LNCaP clone FGC (cell line): ENCODE measurements around the gene SFXN3.

ENCODE experiments used
- DNase-seq: peaks from one replicate; pipeline ENCODE4 v3.0.0-alpha.2; 2011; ENCODE audit warnings: low read depth
- H3K4me3 ChIP-seq: 2 replicates; pipeline ENCODE4 v1.5.1; 2011; ENCODE audit warnings: mild to moderate bottlenecking, low read depth, low read length, control low read depth
- TF ChIP-seq, protein P1 (sequence below): IDR thresholded peaks from 2 replicates; pipeline ENCODE4 v1.5.1; 2012; ENCODE audit warnings: mild to moderate bottlenecking; ENCODE audit not compliant: control insufficient read depth, insufficient read depth; ENCODE audit errors: extremely low read depth

Gene SFXN3

DNA sequence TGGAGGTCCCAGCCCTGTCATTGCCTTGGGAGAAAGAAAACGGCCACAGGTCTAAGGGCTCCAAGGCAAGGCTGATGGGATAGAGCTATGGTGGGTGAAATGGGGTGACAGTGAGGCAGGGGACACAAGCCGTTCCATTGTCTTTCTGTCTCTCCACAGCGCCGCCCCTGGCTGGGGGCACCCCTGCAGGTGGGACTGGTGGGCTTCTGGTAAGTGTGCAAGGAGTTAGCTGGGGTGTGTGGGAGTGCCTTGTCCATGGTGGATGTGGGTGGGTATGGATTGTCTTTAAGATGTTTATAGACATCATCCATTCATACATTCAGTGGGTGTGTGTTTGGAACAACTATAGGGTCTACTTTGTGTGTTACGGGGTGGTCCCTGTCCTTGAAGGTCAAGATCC, 7.5 kb downstream of the SFXN3 start:
- DNase-seq: no peak
- TF ChIP-seq, protein P1, sequence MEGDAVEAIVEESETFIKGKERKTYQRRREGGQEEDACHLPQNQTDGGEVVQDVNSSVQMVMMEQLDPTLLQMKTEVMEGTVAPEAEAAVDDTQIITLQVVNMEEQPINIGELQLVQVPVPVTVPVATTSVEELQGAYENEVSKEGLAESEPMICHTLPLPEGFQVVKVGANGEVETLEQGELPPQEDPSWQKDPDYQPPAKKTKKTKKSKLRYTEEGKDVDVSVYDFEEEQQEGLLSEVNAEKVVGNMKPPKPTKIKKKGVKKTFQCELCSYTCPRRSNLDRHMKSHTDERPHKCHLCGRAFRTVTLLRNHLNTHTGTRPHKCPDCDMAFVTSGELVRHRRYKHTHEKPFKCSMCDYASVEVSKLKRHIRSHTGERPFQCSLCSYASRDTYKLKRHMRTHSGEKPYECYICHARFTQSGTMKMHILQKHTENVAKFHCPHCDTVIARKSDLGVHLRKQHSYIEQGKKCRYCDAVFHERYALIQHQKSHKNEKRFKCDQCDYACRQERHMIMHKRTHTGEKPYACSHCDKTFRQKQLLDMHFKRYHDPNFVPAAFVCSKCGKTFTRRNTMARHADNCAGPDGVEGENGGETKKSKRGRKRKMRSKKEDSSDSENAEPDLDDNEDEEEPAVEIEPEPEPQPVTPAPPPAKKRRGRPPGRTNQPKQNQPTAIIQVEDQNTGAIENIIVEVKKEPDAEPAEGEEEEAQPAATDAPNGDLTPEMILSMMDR: no peak
- H3K4me3 ChIP-seq: no peak overlapping the region

DNA sequence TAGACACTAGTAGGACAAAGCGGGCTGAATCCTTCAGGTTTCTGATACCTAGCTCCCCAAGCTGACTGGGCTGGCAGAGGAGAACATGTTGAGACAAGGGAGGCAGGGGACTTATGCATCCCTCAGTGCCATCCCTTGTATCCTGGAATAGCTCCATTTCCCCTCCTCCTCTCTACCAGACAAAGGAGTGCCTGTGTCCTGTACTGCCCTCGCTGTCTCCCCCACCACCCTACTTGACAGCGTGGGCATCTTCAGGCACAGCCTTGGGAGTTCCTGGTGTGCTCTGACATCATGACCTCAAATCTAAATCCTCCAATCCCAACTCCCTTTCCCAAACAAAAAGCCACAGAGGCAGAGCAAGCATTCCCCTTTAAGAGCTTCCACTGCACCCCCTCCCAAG, 9.0 kb downstream of the SFXN3 start:
- no peak for DNase-seq
- TF ChIP-seq, protein P1: no peak
- H3K4me3 ChIP-seq: no peak overlapping the region

DNA sequence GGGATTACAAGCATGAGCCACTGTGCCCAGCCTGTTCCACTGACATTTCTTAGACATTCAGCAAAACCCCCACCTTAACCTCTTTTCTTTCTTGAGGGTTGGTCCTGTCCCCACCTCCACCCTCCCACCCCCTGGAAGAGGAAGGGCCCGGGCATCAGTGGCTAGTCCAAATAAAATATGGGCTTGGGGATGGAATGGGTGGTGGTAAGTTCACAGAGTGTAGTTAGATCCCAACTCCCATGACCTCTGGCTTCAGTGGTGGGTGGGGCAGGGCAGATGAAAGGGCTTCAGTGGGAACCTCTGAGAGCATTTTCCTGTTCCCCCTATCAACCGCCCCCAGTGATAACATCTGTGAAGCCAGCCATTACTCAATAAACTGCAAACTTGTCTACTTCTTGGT, 9.8 kb downstream of the SFXN3 start:
- H3K4me3 ChIP-seq: no peak overlapping the region
- TF ChIP-seq, protein P1: no peak
- no peak for DNase-seq

DNA sequence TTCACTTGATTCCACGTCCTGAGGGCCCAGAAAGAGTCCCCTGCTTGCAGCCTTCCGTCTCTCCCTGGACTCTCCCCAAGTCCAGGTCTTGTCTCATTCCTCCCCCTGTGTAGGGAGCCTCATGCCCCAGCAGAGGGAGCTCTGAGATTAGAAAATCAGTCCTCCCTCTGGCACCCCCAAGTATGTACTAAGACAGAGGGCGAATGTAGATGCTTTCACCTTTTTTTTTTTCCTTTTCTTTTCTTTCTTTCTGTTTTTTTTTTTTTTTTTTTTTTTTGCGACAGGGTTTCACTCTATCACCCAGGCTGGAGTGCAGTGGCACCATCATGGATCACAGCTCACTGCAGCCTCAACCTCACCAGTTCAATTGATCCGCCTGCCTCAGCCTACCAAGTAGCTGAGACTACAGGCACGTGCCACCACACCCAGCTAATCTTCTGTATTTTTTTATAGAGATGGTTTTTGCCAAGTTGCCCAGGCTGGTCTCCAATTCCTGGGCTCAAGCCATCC, 10.3 kb downstream of the SFXN3 start:
- H3K4me3 ChIP-seq: no peak overlapping the region
- TF ChIP-seq, protein P1: peak; percentile 69
- no peak for DNase-seq

DNA sequence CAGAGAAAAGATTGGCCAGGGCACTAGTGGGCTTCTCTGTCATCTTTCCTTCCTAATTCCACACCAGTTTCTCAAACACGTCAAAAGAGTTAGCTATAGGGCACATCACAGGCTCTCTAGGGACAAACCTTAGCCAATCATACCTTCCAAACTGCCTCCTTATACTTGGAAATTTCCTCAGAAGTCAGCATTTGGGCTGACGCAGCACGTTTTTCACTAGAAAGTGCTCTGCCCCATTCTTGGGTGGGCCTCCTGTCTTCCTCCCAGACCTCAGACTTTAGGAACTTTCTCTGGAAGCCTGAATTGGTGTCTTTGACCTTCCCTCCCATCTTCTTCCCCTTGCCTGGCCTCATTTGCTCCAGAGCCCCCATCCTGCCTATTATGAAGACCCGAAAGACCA, 11.1 kb downstream of the SFXN3 start:
- TF ChIP-seq, protein P1: no peak
- DNase-seq: no peak
- H3K4me3 ChIP-seq: peak overlapping the region; percentile 49; the same call in 1 of the 2 replicates

DNA sequence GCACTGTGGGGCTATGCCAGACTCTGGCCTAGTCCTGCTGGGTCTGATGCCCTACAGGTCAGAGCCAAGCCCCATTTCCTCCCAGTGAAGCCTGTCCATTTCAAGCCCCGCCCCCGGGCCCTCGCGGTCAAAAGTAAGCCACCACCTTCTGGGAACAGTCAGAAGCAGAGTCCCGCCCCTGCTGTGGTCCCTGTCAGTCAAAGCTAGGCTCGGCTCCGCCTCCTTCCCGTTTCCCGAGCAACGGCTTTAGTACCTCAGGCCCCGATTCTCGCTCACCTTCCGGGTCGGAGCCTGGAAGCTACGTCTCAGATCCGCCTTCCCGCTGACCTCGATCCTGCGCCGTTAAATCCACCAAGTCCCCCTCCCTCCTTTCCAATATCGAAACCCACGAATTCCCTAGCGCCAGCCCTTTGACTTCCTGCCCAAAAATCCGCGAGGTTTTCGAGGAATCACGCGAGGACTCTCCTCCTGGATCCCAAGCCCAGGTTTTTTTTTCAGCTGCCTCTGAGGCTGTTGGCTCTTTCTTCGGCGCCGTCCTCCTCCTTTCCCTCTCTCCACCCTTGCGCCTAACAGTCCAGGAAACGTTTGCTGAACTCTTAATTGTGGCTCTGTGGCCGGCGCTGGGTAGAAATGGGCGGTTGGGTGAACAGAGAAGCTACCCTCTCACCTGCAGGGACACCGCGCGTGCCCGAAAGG, 11.8 kb downstream of the SFXN3 start:
- TF ChIP-seq, protein P1: no peak
- H3K4me3 ChIP-seq: peak overlapping the region; percentile 49
- peak; percentile 86 for DNase-seq

DNA sequence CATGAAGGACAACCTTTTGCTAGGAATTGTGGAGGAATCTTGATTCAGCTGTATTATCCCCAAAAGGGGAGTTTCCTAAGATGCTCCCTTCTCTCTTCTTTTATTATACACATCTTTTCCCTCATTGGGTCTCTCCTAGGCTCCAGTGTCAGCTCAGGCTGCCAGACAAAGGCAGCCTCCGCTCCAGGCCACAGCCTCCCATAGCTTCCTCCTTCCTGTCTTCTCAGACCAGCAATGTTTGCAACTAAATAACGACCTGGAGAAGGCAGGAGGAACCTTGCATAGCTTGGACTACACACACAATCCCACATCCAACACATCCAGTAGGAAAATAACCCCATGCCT, 12.3 kb downstream of the SFXN3 start:
- peak overlapping the region; percentile 49 for H3K4me3 ChIP-seq
- TF ChIP-seq, protein P1: no peak
- no peak for DNase-seq
